ENCODE data around the gene KRTAP10-4. TPM values are rescaled to one million over a fixed set of nuclear protein-coding genes. Genes with fewer than 3 reads are reported as not detected.

The KRTAP10-4 gene
- total and polyA plus RNA-seq, 2 donors (not counting 3 experiments of a cell fraction or from before 2014, with no cell fraction given), result not detected

DNA sequence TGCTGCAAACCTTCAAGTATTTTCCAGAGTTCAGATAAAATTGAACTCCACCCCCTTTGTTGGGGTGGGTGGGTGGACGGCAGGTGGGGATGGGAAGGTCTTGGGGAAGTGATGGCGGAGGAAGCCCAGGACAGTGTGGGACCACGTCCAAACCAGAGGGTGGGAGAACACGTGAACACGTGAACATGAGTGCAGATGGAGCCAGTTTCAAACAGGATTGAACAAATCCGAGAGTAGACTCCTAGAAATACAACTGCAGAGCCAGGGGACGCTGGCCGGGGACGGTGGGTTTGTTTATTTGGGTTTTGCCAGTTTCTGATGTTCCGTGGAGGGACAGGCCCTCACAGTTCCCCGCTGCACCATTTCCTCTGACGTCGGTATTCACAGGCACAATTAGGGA, 25.1 kb upstream of the KRTAP10-4 start:
- intact Hi-C loops (cut with micrococcal nuclease), result no loop called here
- Histone ChIP-seq H3K27me3 (ENCODE audit: control insufficient read depth in 2 of 2, insufficient read depth in 2 of 2, low read length in 2 of 2) (peaks cover 3 to 17% of the 10 kb centered on the region in 2 experiments), H3K36me3 (ENCODE audit: control insufficient read depth in 2 of 2, extremely low read depth in 1 of 2, insufficient read depth in 2 of 2, low read length in 2 of 2) (no peaks in the 10 kb centered on the region), H3K9me1 (replicated peaks; ENCODE audit: control insufficient read depth, extremely low read depth, insufficient read depth, low read length) (no peaks in the 10 kb centered on the region), H3K27ac (ENCODE audit: insufficient read depth, low read depth, low read length) (no peak overlapping the region), H3K79me2 (ENCODE audit: control insufficient read depth, insufficient read depth, low read length) (no peaks in the 10 kb centered on the region), H3K4me1 (ENCODE audit: control insufficient read depth, extremely low read depth, insufficient read depth, low read length) (no peaks in the 10 kb centered on the region), H3K4me2 (ENCODE audit: insufficient read depth, low read length) (no peak overlapping the region), H2AFZ (ENCODE audit: low read depth, low read length) (no peak overlapping the region), H3K9ac (replicated peaks; ENCODE audit: extremely low read depth, insufficient read depth, low read length) (no peak overlapping the region), H4K20me1 (replicated peaks; ENCODE audit: control insufficient read depth, extremely low read depth, insufficient read depth, low read length) (no peaks in the 10 kb centered on the region), H3K4me3 (replicated peaks in 1 of 3; ENCODE audit: insufficient read depth in 1 of 3, low read depth in 1 of 3, low read length in 3 of 3) (no peak overlapping the region), H3K9me3 (replicated peaks; ENCODE audit: control insufficient read depth, insufficient read depth, low read length) (no peaks in the 10 kb centered on the region)
- dilution Hi-C loops (cut with MboI; ENCODE audit: extremely low pct_ligation_motif_present, low sequenced_read_pairs), result no loop called here
- ChIA-PET POLR2A (no interaction called here), CTCF (no interaction called here)
- no peak for TF ChIP-seq FOS (IDR thresholded peaks at IDR 0.05; ENCODE audit: borderline replicate concordance, insufficient read depth, low read length)
- no peak for TF ChIP-seq MYC (IDR thresholded peaks at IDR 0.05; ENCODE audit: low read depth, low read length)
- TF ChIP-seq CTCF (IDR thresholded peaks at IDR 0.05; ENCODE audit: extremely low read depth in 1 of 2, insufficient read depth in 1 of 2, low read depth in 1 of 2, low read length in 2 of 2), result no peak
- TF ChIP-seq, protein P1, sequence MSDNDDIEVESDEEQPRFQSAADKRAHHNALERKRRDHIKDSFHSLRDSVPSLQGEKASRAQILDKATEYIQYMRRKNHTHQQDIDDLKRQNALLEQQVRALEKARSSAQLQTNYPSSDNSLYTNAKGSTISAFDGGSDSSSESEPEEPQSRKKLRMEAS (IDR thresholded peaks at IDR 0.05; ENCODE audit: insufficient read depth, insufficient read length), result no peak
- TF ChIP-seq EZH2 (IDR thresholded peaks at IDR 0.05; ENCODE audit: borderline replicate concordance, low read depth, low read length, severe bottlenecking), result no peak
- no peak for TF ChIP-seq GATA2 (IDR thresholded peaks at IDR 0.05; ENCODE audit: insufficient read depth, insufficient read length, low read depth, low read length)
- TF ChIP-seq POLR2AphosphoS5 (IDR thresholded peaks at IDR 0.05; ENCODE audit: insufficient read depth, low read depth, low read length), result no peak
- TF ChIP-seq POLR2A (IDR thresholded peaks at IDR 0.05; ENCODE audit: low read depth, low read length), result no peak
- DNase-seq (ENCODE audit: low read depth, low spot score) (no peak), FAIRE-seq (no peak)
- BruUV-seq (replicated peaks), result no TSS peak

Measured in endothelial cell of umbilical vein (primary cell).